Fibroblast of lung (primary cell): ENCODE measurements around the gene PAQR5.

Source experiments
- EZH2 ChIP-seq: IDR thresholded peaks from 2 replicates; pipeline ENCODE4 v1.5.1; 2012; ENCODE audit warnings: low read length, control low read depth, mild to moderate bottlenecking; ENCODE audit errors: missing control alignments
- TF ChIP-seq, protein P1 (sequence below), 2 donors: IDR thresholded peaks in 1 of 2; conservative IDR thresholded peaks in 1 of 2; 1 replicate in 1 of 2; 2 replicates in 1 of 2; pipeline ENCODE4 v1.5.1; 2011 to 2012; ENCODE audit warnings: low read length in 2 of 2, control low read depth in 1 of 2, inconsistent platforms in 1 of 2, low read depth in 1 of 2, mild to moderate bottlenecking in 1 of 2

DNA sequence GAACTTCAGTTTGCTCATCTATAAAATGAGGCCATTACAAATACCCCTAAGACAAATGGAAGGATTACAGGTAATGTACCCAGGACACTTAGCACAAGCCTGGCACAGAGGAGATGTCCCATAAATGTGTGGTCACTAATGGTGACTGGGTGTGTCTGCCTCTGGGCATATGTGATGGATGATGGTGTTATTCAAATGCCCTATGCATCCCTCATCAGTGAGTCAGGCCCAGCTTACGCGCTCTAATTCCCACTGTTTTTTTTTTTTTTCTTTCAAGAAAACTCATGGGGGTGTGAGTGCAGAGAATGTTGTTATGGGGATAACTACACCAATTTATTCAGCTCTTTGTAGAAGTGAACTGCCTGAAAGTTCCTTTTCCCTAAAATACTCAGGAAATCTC lies 91.9 kb downstream of the PAQR5 start:
- TF ChIP-seq, protein P1, sequence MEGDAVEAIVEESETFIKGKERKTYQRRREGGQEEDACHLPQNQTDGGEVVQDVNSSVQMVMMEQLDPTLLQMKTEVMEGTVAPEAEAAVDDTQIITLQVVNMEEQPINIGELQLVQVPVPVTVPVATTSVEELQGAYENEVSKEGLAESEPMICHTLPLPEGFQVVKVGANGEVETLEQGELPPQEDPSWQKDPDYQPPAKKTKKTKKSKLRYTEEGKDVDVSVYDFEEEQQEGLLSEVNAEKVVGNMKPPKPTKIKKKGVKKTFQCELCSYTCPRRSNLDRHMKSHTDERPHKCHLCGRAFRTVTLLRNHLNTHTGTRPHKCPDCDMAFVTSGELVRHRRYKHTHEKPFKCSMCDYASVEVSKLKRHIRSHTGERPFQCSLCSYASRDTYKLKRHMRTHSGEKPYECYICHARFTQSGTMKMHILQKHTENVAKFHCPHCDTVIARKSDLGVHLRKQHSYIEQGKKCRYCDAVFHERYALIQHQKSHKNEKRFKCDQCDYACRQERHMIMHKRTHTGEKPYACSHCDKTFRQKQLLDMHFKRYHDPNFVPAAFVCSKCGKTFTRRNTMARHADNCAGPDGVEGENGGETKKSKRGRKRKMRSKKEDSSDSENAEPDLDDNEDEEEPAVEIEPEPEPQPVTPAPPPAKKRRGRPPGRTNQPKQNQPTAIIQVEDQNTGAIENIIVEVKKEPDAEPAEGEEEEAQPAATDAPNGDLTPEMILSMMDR (conservative IDR thresholded peaks at IDR 0.05 in 1 of 2, IDR thresholded peaks at IDR 0.05 in 1 of 2; ENCODE audit: low read depth in 1 of 2, low read length in 2 of 2): no peak
- TF ChIP-seq EZH2: no peak
